Measurements from ENCODE around the gene TPSD1.

GRCh38 chr16:1273816-1274215, 17.9 kb downstream of the TPSD1 start:
- TF ChIP-seq CTCF (IDR thresholded peaks at IDR 0.05) (no peak), POLR2A (IDR thresholded peaks at IDR 0.05) (no peak)

Data from uterus (tissue), 2 donors.